WTC11 (cell line): Measurements from ENCODE around the gene GDF2.

Experiments used
- CTCF ChIP-seq: fragments of 200-600 bp; IDR thresholded peaks from 2 replicates; pipeline ENCODE4 v1.8.0; 2022; ENCODE audit warnings: antibody characterized with exemption
- JAZF1 ChIP-seq: fragments of 250-450 bp; sonication (Bioruptor Pico); IDR thresholded peaks from 2 replicates; pipeline ENCODE4 v1.9.0; 2021; ENCODE audit warnings: moderate library complexity, mild to moderate bottlenecking, inconsistent platforms
- RELA ChIP-seq: sonication (generic); formaldehyde crosslinking; IDR thresholded peaks from 2 replicates; pipeline ENCODE4 v1.8.1; 2022; ENCODE audit warnings: missing genetic modification reagents, mild to moderate bottlenecking, borderline replicate concordance
- ZNF396 ChIP-seq: fragments of 250-450 bp; sonication (Bioruptor Pico); IDR thresholded peaks from 2 replicates; pipeline ENCODE4 v1.8.0; 2021; ENCODE audit warnings: mild to moderate bottlenecking, moderate library complexity, borderline replicate concordance
- TF ChIP-seq, protein P1 (sequence below): sonication (generic); formaldehyde crosslinking; IDR thresholded peaks from 2 replicates; pipeline ENCODE4 v1.8.1; 2022; ENCODE audit warnings: mild to moderate bottlenecking, missing genetic modification reagents, moderate library complexity, borderline replicate concordance

DNA sequence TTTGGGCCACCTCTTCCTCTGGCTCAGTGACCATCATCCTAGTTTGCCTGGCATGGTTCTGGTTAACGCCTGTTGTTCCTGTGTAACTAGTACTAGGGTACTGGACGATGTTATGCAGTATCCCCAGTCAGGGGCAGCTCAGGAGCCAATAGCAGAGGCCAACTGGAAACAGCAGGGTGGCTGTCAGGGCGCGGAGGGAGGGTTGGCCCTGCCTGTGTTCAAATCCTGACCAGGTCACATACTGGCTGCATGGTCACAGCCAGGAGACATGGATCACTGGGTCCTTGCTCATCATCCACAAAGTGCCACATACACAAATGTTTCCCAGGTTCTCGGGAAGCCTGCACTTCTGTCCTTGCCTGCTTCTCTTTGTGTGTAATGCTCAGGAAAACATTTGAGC, 13.7 kb downstream of the GDF2 start:
- TF ChIP-seq CTCF (no peak), ZNF396 (CRISPR knock-in tag) (no peak), JAZF1 (CRISPR knock-in tag) (no peak), RELA (CRISPR knock-in tag) (no peak)
- TF ChIP-seq, protein P1, sequence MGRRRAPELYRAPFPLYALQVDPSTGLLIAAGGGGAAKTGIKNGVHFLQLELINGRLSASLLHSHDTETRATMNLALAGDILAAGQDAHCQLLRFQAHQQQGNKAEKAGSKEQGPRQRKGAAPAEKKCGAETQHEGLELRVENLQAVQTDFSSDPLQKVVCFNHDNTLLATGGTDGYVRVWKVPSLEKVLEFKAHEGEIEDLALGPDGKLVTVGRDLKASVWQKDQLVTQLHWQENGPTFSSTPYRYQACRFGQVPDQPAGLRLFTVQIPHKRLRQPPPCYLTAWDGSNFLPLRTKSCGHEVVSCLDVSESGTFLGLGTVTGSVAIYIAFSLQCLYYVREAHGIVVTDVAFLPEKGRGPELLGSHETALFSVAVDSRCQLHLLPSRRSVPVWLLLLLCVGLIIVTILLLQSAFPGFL (CRISPR knock-in tag) = no peak
